Neuronal stem cell (in vitro differentiated cells): ENCODE measurements around the gene SPATC1L.
A peak's percentile ranks its signal among the peaks of the same experiment; 100 is the strongest.

ENCODE experiments used
- DNase-seq: peaks from one replicate; pipeline ENCODE4 v3.0.0-alpha.2; 2013; ENCODE audit warnings: low spot score
- H2AFZ ChIP-seq: one replicate; pipeline ENCODE4 v1.6.1; 2013; ENCODE audit warnings: mild to moderate bottlenecking, low read length, inconsistent platforms
- H2AK5ac ChIP-seq: 2 replicates; pipeline ENCODE4 v1.6.1; 2013; ENCODE audit warnings: low read depth, mild to moderate bottlenecking, inconsistent platforms, low read length, moderate library complexity, mixed read lengths
- H2BK120ac ChIP-seq: 2 replicates; pipeline ENCODE4 v1.6.1; 2013; ENCODE audit warnings: low read depth, mild to moderate bottlenecking, inconsistent platforms, low read length, moderate library complexity, mixed read lengths
- H2BK12ac ChIP-seq: one replicate; pipeline ENCODE4 v1.6.1; 2013; ENCODE audit warnings: low read length, inconsistent platforms
- H2BK15ac ChIP-seq: 2 replicates; pipeline ENCODE4 v1.6.1; 2013; ENCODE audit warnings: mild to moderate bottlenecking, low read length, inconsistent platforms, mixed read lengths
- H2BK5ac ChIP-seq: one replicate; pipeline ENCODE4 v1.6.1; 2013; ENCODE audit warnings: inconsistent platforms, mild to moderate bottlenecking, low read length, moderate library complexity
- H3K14ac ChIP-seq: one replicate; pipeline ENCODE4 v1.6.1; 2013; ENCODE audit warnings: low read length, inconsistent platforms
- H3K18ac ChIP-seq: 2 replicates; pipeline ENCODE4 v1.6.1; 2013; ENCODE audit warnings: low read length, inconsistent platforms
- H3K23ac ChIP-seq: 2 replicates; pipeline ENCODE4 v1.6.1; 2013; ENCODE audit warnings: low read depth, mild to moderate bottlenecking, mixed read lengths, low read length, inconsistent platforms; ENCODE audit not compliant: poor library complexity
- H3K27ac ChIP-seq: replicated peaks from 3 replicates; pipeline ENCODE4 v1.5.1; 2013; ENCODE audit warnings: low read length, inconsistent platforms
- H3K27me3 ChIP-seq, 3 experiments: 2 replicates each; pipeline ENCODE4 v1.6.1; 2013; ENCODE audit warnings: low read length in 3 of 3, mild to moderate bottlenecking in 2 of 3, inconsistent platforms in 1 of 3, low read depth in 1 of 3, mixed read lengths in 1 of 3, moderate library complexity in 1 of 3; ENCODE audit not compliant: control insufficient read depth in 3 of 3, insufficient read depth in 3 of 3
- H3K36me3 ChIP-seq, 2 donors: replicated peaks in 1 of 2; 2 replicates each; pipeline ENCODE4 v1.6.1; 2013; ENCODE audit warnings: low read length in 2 of 2; ENCODE audit not compliant: control insufficient read depth in 2 of 2, insufficient read depth in 2 of 2
- H3K4ac ChIP-seq: 2 replicates; pipeline ENCODE4 v1.6.1; 2013; ENCODE audit warnings: inconsistent platforms, mild to moderate bottlenecking, low read length, moderate library complexity
- H3K4me1 ChIP-seq, 2 donors: 1 replicate in 1 of 2; 2 replicates in 1 of 2; pipeline ENCODE4 v1.6.1; 2013; ENCODE audit warnings: low read length in 2 of 2, low read depth in 1 of 2; ENCODE audit not compliant: control insufficient read depth in 2 of 2, insufficient read depth in 1 of 2
- H3K4me2 ChIP-seq: one replicate; pipeline ENCODE4 v1.6.1; 2013; ENCODE audit warnings: mild to moderate bottlenecking, low read length, inconsistent platforms; ENCODE audit not compliant: insufficient read depth, poor library complexity, severe bottlenecking
- H3K4me3 ChIP-seq, 2 donors: 2 replicates each; pipeline ENCODE4 v1.5.1; 2013; ENCODE audit warnings: low read length in 2 of 2, mild to moderate bottlenecking in 2 of 2, inconsistent platforms in 1 of 2, moderate library complexity in 1 of 2
- H3K79me1 ChIP-seq: one replicate; pipeline ENCODE4 v1.6.1; 2013; ENCODE audit warnings: low read depth, mild to moderate bottlenecking, inconsistent platforms, low read length, moderate library complexity
- H3K9ac ChIP-seq: one replicate; pipeline ENCODE4 v1.6.1; 2013; ENCODE audit warnings: mild to moderate bottlenecking, low read depth, low read length, inconsistent platforms; ENCODE audit not compliant: poor library complexity
- H3K9me3 ChIP-seq, 2 donors: replicated peaks in 1 of 2; 2 replicates each; pipeline versions ENCODE3 to v1.6.1; 2013; ENCODE audit warnings: low read length in 2 of 2, mild to moderate bottlenecking in 2 of 2, inconsistent platforms in 1 of 2, low read depth in 1 of 2, mixed read lengths in 1 of 2, moderate library complexity in 1 of 2; ENCODE audit not compliant: control insufficient read depth in 2 of 2, insufficient read depth in 1 of 2
- H4K8ac ChIP-seq: one replicate; pipeline ENCODE4 v1.6.1; 2013; ENCODE audit warnings: low read depth, mild to moderate bottlenecking, inconsistent platforms, low read length, moderate library complexity
- H4K91ac ChIP-seq: one replicate; pipeline ENCODE4 v1.6.1; 2013; ENCODE audit warnings: low read length, low read depth, mild to moderate bottlenecking, inconsistent platforms; ENCODE audit not compliant: poor library complexity
- WGBS, 2 donors: extraction: QIAGEN DNeasy Blood & Tissue Kit; methylation state at CpG; one replicate each; pipeline ENCODE4 v1.1.7; 2013; ENCODE audit warnings: missing lambda C conversion rate in 2 of 2, mixed read lengths in 1 of 2; ENCODE audit not compliant: insufficient read length in 2 of 2, insufficient replicate concordance in 1 of 2; ENCODE audit errors: extremely low coverage in 2 of 2; 5-methylcytosine and 5-hydroxymethylcytosine counted together

The SPATC1L gene

DNA sequence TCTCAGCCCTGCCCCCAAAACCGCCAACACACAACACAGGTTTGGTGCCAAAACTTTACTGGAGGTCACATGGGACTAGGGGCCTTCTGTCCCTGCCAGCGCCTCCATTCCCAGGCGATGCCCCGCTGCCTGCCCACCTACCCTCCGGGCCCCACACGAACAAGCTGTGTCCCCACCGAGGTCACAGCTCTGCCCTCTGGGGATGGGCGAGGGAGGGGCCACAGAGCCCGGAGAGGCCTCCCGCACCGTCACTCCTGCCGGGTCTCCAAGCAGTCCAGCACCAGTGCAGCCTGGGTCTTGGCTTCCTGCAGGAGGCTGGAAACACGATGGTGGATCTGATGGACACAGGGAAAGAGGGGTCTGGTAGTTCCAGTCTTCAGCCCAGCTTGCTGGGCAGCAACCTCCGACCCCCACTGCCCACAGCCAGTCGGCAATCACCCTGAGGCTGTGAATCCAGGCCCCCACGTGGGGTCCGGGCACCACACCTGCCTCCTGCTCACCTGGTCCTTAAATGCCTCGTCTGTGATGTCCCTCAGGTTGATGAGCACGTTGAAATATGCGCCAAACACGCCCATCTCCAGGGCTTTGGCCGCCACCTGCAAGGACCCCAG, 47.4 kb downstream of the SPATC1L start:
- Histone ChIP-seq H2BK120ac (peak overlapping the region; percentile 55), H3K9ac (peak overlapping the region; percentile 64), H3K4me1 (peaks cover 5 to 7% of the 10 kb centered on the region in 2 donors), H2AFZ (peak overlapping the region; percentile 61), H3K4ac (peak overlapping the region; percentile 41), H4K91ac (no peak overlapping the region), H3K27me3 (peaks cover 0 to 8% (median 6%) of the 10 kb centered on the region in 3 experiments), H3K23ac (peak overlapping the region; percentile 91), H3K9me3 (peaks cover 0 to 3% of the 10 kb centered on the region in 2 donors), H3K36me3 (no peaks in the 10 kb centered on the region), H3K27ac (no peak overlapping the region), H2BK12ac (peak overlapping the region; percentile 33), H3K4me3 (no peak overlapping the region), H2BK5ac (no peak overlapping the region), H4K8ac (no peak overlapping the region), H2BK15ac (peak overlapping the region; percentile 55), H3K18ac (peak overlapping the region; percentile 80), H3K79me1 (no peaks in the 10 kb centered on the region), H2AK5ac (peak overlapping the region; percentile 93), H3K4me2 (no peak overlapping the region), H3K14ac (peak overlapping the region; percentile 98)
- WGBS, 2 donors: no CpG with 5 or more reads among the region's 22 CpGs
- no peak for DNase-seq

DNA sequence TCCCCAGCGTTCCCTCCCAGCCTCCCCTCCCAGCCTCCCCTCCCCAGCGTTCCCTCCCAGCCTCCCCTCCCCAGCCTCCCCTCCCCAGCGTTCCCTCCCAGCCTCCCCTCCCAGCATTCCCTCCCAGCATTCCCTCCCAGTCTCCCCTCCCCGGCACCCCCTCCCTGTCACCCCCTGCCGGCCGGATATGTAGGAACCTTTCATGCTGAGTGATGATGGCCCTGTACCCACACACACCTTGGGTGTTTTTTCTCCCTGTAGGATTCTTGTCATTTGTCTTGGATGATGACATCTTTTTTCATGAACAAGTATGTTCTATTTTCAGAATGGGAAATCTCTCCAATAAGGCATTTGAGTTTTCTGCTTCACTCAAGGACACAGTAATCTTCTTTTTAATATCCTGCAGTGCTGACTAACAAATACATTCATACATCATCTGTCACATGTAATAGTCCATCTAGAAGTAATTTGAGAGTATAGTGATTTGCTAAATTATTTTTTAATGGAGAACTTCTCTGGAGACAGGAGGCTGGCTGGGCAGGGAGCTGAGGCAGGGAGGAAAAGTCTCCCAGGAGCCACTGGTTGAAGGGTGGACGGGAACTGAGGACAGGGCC, 48.4 kb downstream of the SPATC1L start:
- no peak overlapping the region for H3K4me2 ChIP-seq
- WGBS, 2 donors: no CpG with 5 or more reads among the region's 7 CpGs

DNA sequence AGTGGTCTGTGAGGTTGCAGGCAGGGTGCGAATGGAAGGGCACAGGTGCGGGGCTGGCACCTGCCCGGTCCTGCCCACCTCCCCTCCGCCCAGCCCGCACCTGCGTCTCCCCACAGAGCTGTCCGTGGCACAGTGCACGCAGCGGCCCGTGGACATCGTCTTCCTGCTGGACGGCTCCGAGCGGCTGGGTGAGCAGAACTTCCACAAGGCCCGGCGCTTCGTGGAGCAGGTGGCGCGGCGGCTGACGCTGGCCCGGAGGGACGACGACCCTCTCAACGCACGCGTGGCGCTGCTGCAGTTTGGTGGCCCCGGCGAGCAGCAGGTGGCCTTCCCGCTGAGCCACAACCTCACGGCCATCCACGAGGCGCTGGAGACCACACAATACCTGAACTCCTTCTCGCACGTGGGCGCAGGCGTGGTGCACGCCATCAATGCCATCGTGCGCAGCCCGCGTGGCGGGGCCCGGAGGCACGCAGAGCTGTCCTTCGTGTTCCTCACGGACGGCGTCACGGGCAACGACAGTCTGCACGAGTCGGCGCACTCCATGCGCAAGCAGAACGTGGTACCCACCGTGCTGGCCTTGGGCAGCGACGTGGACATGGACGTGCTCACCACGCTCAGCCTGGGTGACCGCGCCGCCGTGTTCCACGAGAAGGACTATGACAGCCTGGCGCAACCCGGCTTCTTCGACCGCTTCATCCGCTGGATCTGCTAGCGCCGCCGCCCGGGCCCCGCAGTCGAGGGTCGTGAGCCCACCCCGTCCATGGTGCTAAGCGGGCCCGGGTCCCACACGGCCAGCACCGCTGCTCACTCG, 52.2 kb downstream of the SPATC1L start:
- Histone ChIP-seq H3K79me1 (no peaks in the 10 kb centered on the region), H2BK15ac (no peak overlapping the region), H3K23ac (peak overlapping the region; percentile 95), H3K27ac (no peak overlapping the region), H3K27me3 (no peaks in the 10 kb centered on the region), H3K4me2 (no peak overlapping the region), H4K8ac (no peak overlapping the region), H3K4me1 (peaks cover 3 to 11% of the 10 kb centered on the region in 2 donors), H3K9me3 (peaks cover 0 to 2% of the 10 kb centered on the region in 2 donors), H3K18ac (peak overlapping the region; percentile 83), H3K36me3 (no peaks in the 10 kb centered on the region), H2AK5ac (peak overlapping the region; percentile 96), H2BK5ac (peak overlapping the region; percentile 53), H3K9ac (no peak overlapping the region), H3K4ac (peak overlapping the region; percentile 93), H2AFZ (no peak overlapping the region), H2BK12ac (peak overlapping the region; percentile 46), H4K91ac (no peak overlapping the region), H3K4me3 (peak overlapping the region in 1 of 2 donors; percentile 62), H3K14ac (peak overlapping the region; percentile 89), H2BK120ac (no peak overlapping the region)
- DNase-seq: no peak
- no CpG with 5 or more reads among the region's 85 CpGs for WGBS, 2 donors

More for the DNA sequence above, 48.4 kb downstream of the SPATC1L start:
- H3K9ac ChIP-seq: peak overlapping the region; percentile 30
- H2BK120ac ChIP-seq: no peak overlapping the region
- H2BK12ac ChIP-seq: no peak overlapping the region
- H2BK15ac ChIP-seq: no peak overlapping the region
- H2BK5ac ChIP-seq: no peak overlapping the region
- H3K27ac ChIP-seq: no peak overlapping the region
- H3K18ac ChIP-seq: no peak overlapping the region
- H3K14ac ChIP-seq: no peak overlapping the region
- peaks cover 0 to 6% (median 4%) of the 10 kb centered on the region in 3 experiments for H3K27me3 ChIP-seq
- no peak overlapping the region for H3K4me3 ChIP-seq
- no peaks in the 10 kb centered on the region for H3K79me1 ChIP-seq
- H3K23ac ChIP-seq: no peak overlapping the region
- H3K36me3 ChIP-seq: no peaks in the 10 kb centered on the region
- peaks cover 0 to 3% of the 10 kb centered on the region in 2 donors for H3K9me3 ChIP-seq
- H2AFZ ChIP-seq: no peak overlapping the region
- H3K4me1 ChIP-seq: peaks cover 5 to 7% of the 10 kb centered on the region in 2 donors
- no peak overlapping the region for H3K4ac ChIP-seq
- no peak overlapping the region for H2AK5ac ChIP-seq
- H4K91ac ChIP-seq: no peak overlapping the region
- no peak for DNase-seq
- no peak overlapping the region for H4K8ac ChIP-seq

DNA sequence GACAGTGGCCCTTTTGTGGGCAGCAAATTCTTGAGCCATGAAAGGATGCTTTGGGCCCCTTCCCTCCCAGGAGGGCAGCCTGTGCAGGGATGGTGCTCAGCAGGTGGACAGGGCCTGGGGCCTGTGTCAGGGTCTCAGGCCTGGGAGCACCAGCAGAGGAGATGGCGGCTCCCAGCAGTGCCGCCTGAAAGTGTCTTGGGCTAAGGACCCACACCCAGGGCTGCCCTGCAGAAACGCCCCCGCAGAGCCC, 52.7 kb downstream of the SPATC1L start:
- Histone ChIP-seq H2AK5ac (peak overlapping the region; percentile 96), H2BK15ac (no peak overlapping the region), H3K4me3 (no peak overlapping the region), H3K23ac (peak overlapping the region; percentile 95), H3K27ac (no peak overlapping the region), H3K9me3 (peaks cover 0 to 2% of the 10 kb centered on the region in 2 donors), H3K18ac (peak overlapping the region; percentile 83), H3K4ac (no peak overlapping the region), H3K4me1 (peaks cover 0 to 9% of the 10 kb centered on the region in 2 donors), H3K36me3 (no peaks in the 10 kb centered on the region), H4K91ac (no peak overlapping the region), H2AFZ (no peak overlapping the region), H3K9ac (no peak overlapping the region), H4K8ac (no peak overlapping the region), H3K14ac (no peak overlapping the region), H3K27me3 (no peaks in the 10 kb centered on the region), H3K4me2 (no peak overlapping the region), H2BK5ac (peak overlapping the region; percentile 53), H3K79me1 (no peaks in the 10 kb centered on the region), H2BK120ac (no peak overlapping the region), H2BK12ac (no peak overlapping the region)
- no peak for DNase-seq
- no CpG with 5 or more reads among the region's 4 CpGs for WGBS, 2 donors
